ENCODE measurements around the gene ARHGEF7.

ARHGEF7 gene

DNA sequence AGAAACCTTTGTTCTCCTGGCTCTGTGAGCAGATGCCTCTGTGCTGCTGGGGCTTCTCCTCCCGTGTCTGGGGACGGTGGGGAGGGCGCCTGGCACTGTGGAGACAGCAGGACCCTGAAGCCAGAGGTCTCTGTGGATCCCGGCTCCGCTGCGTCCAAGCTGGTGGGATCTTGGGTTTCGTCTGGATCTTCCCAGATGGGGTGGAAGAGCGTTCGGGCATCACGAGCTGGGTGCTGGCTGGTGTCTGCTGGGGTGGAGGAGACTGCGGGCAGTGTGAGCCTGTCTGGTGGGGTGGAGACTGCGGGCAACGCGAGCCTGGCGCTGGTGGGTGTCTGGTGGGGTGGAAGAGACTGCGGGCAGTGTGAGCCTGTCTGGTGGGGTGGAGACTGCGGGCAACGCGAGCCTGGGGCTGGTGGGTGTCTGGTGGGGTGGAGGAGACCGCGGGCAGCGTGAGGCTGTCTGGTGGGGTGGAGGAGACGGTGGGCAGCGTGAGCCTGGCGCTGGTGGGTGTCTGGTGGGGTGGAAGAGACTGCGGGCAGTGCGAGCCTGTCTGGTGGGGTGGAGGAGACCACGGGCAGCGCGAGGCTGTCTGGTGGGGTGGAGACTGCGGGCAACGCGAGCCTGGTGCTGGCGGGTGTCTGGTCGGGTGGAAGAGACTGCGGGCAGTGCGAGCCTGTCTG, 211.0 kb downstream of the ARHGEF7 start:
- no peak for DNase-seq (ENCODE audit: low spot score)

DNA sequence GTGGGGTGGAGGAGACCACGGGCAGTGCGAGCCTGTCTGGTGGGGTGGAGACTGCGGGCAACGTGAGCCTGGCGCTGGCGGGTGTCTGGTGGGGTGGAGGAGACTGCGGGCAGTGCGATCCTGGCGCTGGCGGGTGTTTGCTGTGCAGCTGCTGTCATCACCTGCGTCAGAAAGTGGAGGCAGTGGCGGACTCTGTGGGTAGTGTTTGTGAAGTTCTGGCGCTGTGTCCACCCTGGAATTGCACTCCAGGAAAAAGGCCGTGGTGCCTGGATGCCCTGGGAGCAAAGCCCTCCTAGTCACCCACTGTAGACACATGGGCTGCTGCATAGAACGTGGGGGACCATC, 211.5 kb downstream of the ARHGEF7 start:
- no peak for DNase-seq (ENCODE audit: low spot score)

DNA sequence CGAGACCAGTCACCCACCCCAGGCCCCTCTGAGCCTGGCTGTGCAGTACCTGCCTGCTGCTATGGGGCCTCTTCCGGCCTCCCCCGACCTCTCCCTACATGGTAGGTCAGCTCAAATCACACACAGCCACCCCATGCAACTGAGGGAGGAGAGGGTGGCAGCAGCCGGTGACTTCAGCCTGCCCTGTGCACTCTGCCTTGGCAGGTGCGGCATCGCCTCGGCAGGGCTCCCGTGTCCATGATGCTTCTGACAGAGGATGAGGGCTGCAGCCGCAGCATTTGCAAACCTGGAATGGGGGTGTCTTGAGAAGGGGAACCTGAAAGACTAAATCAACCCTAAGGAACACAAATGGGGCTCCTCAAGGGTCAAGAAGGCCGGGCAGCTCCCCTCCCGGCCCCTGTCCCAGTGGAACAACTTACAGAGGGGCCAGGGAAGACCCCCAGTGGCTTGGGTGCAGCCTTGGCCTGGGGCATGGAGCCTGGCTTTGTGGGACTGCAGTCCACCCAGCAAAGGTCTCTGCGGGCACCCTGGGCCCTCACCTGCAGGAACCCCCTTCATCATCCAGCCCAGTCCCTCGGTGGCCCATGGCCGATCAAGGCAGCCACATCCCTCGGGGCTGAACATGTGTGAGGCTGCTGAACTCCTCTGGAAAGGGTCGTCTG, 212.0 kb downstream of the ARHGEF7 start:
- no peak for DNase-seq (ENCODE audit: low spot score)

DNA sequence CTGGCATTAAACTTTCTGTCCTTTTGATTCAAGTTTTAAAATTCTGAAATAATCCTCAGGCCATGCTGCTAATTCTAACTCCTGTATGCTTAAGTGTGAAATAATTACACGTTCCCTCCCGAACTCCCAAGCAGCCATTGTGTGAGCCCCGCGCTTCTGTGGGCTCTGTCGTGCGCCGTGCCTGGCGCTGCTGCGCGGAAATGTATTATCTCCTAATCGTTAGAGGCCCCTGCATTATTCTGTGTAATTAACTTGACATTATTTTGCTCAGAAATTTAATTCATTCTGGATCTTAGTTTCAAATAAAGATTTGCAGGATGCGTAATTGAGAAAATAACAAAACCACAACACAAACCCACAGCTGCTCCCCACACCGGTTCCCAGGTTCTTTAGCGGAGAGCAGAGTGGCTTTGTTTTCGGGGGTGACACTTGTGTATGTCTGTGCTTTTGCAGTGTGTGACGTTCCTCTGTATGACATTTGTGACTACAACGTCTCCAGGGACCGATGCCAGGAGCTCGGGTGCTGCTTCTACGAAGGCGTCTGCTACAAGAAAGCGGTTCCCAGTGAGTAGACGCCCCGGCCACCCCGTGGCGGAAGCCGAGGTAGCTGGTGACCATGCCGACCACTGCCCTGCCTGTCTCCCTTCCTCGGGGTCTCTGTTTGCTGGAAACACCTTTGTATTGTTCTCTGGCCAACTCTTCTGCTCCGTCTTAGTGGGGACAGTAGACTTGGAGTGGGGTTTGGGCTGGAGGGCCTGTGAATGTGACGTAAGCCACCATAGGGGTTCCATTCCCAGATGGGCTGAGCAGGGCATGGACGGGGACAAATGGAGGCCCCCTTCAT, 212.8 kb downstream of the ARHGEF7 start:
- DNase-seq (ENCODE audit: low spot score): no peak

DNA sequence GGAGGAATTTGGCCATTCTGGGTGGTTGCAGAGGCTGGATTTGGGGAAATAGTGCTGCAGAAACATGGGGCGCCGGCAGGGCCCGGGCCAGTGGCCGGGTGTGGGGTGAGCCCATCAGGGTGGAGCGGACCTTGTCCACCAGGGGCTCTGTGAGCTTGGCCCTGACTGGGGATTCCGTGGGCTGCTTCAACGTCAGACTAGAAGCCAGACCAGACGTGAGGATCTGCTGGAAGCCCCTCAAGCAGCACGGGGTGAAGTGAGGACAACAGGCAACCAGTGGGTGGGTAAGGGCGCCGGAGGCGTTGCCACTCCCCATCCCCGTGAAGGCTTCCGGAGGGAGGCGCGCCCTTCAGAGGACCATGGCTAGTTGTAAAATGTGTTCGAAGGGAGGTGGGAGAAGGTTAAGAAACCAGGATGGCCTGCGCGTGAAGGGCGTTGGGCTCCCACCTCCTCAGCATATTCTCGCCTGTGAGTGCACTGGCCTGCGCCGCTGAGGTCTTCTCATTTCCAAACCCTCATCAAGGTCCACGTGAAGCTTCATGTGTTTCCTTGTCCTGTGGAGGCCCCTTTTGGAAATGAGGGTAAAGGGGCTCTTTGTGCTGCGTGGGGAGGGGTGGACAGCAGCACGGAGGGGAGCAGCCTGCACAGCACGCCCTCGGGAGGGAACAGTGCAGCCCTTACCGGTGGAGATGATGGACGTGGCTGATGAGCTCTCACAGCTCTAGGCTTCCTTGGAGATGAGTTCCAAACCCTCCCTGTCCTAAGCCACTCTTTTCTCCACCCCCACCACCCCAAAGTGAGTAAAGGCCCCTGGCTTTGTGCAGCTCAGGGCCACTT, 213.7 kb downstream of the ARHGEF7 start:
- no peak for DNase-seq (ENCODE audit: low spot score)

DNA sequence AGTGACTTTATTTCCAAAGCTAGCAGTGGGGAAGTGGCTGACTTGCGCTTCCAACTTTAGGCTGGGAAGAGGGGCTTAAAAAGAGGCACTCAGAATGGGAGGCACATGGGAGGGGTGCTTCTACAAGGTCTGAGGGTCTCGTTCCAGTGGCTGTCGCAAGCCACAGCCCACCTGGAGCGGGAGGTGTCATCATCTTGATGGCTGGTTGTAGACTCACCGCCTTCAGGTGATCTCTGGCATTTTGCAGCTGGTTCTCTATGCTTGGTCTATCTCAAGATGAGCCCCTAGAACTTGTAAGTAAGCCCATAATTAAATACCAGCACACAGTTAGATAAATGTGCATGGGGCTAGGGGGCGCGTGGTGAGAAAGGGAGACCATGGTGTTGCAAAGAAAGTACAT, 214.5 kb downstream of the ARHGEF7 start:
- DNase-seq (ENCODE audit: low spot score): no peak

DNA sequence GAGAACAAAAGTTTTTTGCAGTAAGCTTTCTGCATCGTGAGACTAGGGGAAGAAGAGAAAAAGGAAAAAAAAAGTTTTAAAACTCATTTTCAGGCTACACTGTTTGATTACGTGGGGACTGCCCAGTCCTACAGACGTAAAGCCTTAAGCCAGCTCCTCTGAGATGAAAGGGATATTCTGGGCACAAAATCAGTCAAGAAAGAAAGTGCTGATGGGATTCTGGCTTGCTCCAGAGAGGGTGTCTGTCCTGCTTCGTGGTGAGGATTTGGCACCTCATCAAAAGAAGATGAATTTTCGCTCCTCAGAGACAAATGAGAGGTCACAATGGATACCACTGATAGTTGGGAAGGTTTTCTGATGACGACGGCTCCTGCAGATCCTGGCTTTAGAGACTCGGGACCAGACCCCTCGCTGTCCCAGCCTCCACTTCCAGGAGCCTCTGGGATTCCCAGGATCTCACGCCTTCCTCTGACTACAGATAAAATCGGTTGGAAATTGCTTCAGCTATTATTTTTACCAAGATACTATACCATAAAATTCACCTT, 215.0 kb downstream of the ARHGEF7 start:
- DNase-seq (ENCODE audit: low spot score): no peak

DNA sequence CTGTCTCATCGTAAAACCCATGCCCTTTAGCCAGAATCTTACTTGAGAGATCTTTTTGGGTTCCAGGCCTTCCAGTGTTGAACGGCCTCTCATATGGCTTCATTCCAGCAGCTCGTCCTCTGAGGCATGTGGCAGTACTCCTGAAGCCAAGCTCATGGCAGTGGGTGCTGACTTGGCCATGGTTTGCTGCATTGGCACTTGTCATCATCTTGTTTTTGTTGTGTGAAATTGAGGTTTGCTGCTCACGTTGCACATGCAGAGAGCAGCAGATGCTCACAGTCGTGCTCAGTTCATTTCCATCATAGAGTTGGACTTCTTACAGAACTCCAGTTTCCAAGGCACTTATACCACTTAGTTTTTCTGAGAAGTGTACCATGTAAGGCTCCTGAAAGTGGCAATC, 220.2 kb downstream of the ARHGEF7 start:
- DNase-seq (ENCODE audit: low spot score): no peak

DNA sequence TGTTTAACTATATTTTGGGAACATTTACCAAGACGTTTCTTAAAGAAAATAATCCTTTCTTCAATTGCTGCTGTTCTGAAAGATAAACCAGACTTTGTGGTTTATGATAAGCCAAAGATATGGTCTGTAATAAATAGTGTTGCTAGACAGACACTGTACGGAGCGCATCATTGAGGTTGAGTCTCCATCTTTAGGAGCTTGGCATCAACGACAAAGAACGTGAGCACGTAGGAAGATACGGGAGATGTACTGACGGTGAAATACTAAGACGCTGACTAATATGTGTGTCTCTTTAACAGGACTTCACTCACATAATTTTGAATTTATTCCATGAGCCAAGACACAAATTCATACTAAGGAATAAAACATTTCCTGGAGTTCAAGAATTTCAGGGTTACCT, 221.6 kb downstream of the ARHGEF7 start:
- no peak for DNase-seq (ENCODE audit: low spot score)

DNA sequence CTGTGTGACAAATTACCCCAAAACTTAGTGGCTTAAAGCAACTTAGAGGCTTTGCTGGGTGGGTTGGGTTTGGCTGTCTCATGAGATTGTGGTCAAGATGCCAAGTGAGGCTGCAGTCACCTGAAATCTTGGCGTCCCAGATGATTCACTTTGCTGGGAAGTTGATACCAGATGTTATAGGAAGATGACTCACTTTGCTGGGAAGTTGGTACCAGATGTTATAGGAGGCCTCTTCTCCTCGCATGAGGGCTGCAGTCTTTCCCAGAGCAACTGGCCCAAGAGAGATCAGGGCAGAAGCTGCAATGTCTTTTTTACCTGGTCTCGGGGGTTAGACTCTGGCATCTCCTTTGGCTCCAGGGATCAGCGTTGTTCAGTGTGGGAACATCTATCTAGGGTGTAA, 222.1 kb downstream of the ARHGEF7 start:
- no peak for DNase-seq (ENCODE audit: low spot score)

DNA sequence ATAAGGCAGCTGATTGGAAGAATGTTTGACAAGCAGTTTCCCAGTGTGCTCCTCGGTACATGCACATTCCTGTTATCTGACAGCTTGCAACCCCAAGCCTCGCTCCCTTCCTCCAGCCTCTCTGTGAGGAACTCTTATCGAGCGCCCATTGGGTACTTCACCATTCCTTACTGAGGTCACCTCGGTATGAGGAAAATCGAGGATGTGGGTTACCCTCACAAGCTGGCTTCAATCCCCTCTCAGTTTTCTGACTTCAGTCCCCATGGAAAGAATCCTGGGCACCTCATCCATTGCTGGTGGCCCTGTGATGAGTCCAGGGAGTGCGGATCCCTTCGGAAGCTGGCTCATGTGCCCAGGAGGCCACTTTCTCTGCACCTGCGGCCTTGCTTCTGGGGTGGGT, 222.6 kb downstream of the ARHGEF7 start:
- no peak for DNase-seq (ENCODE audit: low spot score)

DNA sequence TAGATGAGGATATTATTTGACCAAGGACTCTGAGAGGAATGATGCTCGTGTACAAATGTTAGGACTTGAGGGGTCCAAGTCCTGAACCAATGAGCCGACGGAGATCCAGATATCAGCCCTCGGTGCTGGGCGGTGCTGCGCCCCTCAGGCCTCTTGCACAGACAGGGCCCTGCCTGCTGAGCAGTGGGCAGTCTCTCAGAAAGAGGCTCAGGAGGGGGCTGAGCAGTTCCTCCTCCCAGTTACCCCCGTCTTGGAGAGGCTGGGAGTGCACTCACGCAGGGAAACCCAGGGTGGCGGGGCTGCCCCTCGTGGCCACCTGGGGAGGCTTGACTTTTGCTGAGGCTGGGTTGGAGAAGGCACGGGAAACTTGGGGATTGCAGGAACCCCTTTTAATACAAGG, 223.7 kb downstream of the ARHGEF7 start:
- no peak for DNase-seq (ENCODE audit: low spot score)

DNA sequence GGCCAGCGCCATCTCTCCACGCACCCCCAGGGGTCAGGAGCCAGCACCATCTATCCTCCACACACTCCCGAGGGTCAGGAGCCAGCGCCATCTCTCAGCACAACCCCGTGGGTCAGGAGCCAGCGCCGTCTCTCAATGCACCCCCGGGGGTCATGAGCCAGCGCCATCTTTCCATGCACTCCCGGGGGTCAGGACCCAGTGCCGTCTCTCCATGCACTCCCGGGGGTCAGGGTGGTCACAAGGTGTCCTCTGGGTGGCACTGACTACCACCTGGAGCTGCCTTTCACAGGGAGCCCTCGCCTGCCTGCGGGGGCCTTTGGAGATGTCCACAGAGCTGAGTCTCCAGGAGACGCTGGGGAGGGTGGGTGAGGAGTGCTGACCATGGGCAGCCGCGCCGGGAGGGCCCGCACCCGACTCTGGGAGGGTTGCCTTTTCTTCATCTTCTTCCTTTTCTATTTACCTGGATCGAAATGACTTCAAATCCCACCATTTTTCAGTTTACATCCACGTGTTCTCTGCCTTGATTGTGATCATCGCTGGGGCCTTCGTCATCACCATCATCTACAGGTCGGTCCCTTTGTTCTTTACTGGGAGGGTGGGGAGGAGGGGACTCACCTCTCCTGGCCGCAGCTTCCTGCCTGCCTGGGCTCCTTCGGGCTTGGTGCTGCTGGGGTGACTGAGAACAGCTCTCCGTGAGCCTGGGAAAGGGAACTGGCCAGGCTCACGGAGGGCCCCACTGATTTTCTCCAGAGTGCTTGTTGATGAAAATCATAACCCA, 224.4 kb downstream of the ARHGEF7 start:
- DNase-seq (ENCODE audit: low spot score): no peak

DNA sequence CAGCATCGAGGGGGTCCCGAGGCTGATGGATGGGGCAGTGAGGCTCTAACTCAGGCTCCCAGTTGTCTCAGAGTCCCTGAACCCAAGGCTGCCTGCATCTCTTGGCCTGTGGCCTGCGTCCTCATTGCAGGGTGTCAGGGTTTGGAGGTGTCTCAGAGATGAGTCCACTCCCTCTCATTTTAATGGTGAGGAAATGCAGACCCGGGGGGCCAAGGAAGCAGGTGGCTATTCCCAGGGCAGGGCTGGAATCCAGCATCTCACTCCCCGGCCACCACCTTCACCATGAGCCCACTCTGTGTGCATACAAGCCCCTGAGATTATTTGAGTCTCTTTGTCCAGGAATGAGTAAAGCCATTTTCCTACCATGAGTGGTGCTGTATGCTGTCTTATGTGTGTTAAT, 226.8 kb downstream of the ARHGEF7 start:
- DNase-seq (ENCODE audit: low spot score): no peak

DNA sequence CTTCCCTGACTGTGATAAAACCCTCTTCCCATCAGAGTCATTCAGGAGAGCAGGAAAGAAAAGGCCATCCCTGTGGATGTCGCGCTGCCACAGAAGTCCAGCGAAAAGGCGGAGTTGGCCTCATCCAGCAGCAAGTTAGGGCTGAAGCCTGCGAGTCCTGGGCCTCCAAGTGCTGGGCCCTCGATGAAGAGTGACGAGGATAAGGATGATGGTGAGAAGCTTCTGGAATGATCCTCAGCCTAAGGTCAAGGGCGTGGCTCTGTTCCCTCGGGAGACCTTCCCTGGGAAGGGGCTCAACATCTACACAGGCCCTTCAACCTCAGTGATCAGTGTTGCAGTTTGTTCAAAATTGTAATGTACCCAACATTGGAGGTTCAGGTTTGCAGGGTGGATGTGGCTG, 227.6 kb downstream of the ARHGEF7 start:
- DNase-seq (ENCODE audit: low spot score): no peak

DNA sequence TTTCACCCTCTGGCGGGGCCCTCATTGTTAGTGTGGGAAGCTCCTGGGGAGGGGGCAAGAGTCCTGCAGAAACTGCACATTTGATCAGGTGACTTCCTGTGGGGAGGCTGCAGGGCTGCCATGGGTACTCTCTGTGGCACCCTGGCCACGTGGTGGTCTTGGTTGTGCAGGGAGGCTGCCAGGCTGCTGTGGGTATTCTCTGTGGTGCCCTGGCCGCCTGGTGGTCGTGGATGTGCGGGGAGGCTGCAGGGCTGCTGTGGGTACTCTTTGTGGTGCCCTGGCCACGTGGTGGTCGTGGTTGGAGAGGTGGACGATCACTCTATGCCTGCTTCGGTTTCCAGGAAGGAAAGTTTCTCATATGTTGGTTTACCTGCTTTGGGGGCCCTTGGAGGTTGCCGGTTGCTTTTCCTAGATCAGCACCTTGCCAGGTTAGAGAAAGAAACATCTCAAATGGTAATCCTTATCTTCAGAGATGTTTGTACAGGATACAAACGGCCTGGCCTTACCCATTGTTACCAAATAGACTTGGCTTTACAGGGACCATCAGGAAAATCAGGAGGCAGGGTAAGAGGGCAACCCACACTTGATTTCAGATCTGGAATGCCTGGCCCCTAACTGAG, 228.2 kb downstream of the ARHGEF7 start:
- DNase-seq (ENCODE audit: low spot score): no peak

DNA sequence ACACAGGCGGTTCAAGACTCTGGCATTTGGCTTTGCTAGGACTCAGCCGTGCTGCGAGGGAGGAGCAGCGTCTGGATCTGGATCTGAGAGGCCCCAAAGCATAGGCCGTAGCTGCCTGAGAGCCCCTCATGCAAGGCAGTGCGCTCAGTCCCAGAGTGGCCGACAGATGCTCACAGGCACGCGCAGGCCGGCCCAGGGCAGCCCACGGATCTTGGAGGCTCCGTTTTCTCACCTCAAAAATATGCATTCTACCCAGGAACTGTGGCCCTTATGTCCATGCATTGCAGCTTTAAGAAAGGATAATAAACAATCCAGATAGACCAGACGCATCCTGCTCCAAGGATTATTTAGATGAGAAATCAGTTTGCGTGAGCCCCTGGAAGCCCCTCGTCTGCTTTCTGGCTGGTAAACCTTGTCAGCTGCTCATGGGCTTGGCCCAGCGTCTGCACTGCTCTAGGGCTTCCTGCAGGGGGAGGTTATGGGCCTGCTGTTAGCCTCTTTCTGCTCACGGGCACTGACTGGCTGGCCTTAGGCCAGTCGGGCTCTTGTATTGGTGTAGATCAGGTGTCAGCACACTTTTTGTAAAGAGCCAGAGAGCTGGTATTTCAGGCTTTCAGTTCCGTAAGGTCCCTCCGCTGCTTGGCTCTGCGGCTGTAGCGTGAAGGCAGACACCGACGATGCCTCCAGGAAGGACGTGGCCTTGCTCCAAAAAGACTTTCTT, 229.5 kb downstream of the ARHGEF7 start:
- DNase-seq (ENCODE audit: low spot score): no peak

DNA sequence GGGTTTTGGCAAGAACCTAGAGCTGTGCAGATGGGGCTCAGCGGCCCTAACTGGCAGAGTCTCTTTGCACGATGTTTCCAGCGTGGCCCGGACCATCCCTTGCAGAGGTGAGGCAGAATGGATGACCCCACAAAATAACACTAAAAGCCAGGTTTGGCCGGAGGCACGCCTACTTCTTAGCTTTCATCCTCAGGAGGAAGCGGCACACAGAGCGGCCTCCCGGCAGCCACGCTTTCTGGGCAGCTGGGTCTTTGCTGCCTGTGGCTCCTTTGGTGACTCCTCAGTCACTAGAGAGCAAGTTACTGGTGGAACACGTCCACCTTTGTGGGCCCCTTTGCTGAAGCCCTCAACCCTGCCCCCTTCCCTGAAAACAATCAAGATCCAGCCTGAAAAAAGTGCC, 230.6 kb downstream of the ARHGEF7 start:
- DNase-seq (ENCODE audit: low spot score): no peak

DNA sequence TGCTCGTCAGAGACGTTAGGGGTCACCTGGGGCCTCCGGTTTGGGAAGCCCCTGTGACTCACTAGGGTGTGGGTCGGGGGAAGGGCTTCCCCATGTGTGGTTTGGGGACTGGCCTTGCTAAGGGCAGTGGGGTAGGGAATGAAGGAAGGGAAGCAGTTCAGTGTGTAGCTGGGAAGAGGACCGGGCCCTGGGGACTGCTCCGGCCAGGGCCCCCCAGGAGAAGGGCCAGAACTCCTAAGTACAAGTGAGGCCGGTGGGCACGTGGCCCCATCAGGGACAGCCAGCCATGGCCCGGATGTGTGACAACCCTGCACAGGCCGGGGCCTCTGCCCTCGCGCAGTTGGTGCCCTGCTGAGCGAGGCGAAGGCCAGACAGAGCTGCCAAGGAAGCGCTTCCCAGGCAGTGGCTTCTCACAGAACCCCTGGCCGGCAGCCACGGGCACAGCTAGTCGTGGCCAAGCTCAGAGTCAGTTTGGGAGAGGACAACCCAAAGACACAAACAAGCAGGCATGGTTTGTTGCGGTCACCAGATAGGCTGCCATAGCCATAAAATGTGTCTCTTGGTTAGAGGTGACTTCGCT, 231.1 kb downstream of the ARHGEF7 start:
- no peak for DNase-seq (ENCODE audit: low spot score)

DNA sequence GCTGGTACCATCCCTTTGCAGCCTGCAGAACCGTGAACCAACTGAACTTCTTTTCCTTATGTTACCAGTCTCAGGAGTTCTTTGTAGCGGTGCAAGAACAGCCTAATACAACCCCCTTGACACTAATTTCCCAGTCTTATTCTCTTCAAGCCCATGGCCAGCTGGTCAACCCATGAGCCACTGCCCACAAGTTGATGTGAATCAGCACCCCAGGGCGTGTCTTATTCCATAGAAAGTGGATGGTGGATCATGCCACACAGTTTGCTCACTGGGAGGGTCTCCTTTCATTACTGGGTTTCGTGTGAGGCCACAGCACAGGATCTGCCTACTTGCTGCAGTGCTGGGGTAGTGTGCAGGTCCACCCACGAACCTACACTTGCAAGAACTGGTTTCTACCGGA, 232.3 kb downstream of the ARHGEF7 start:
- DNase-seq (ENCODE audit: low spot score): no peak
